Measurements from ENCODE around the gene APCDD1L. TPM values are rescaled to one million over a fixed set of nuclear protein-coding genes. Genes with fewer than 3 reads are reported as not detected.

APCDD1L gene
- total RNA-seq, 1 experiment from 2014 or later: not detected

- no peak for DNase-seq
- no peaks in the 10 kb centered on the region for H3K4me1 ChIP-seq
- peaks cover 24% of the 10 kb centered on the region for H3K9me3 ChIP-seq (replicated peaks)
- H3K27ac ChIP-seq: no peak overlapping the region
- H3K27me3 ChIP-seq: no peaks in the 10 kb centered on the region
- H3K4me3 ChIP-seq: no peak overlapping the region
- H3K36me3 ChIP-seq: no peaks in the 10 kb centered on the region
Measured at GRCh38 chr20:58531657-58532056, 16.5 kb upstream of the APCDD1L start.

- Histone ChIP-seq H3K36me3 (no peaks in the 10 kb centered on the region), H3K4me1 (no peaks in the 10 kb centered on the region), H3K27ac (no peak overlapping the region), H3K27me3 (no peaks in the 10 kb centered on the region), H3K4me3 (no peak overlapping the region), H3K9me3 (replicated peaks) (peaks cover 28% of the 10 kb centered on the region)
- DNase-seq: no peak
Measured at GRCh38 chr20:58531063-58531462, 15.9 kb upstream of the APCDD1L start.

- Histone ChIP-seq H3K36me3 (no peaks in the 10 kb centered on the region), H3K9me3 (replicated peaks) (peaks cover 28% of the 10 kb centered on the region), H3K27ac (no peak overlapping the region), H3K4me3 (no peak overlapping the region), H3K4me1 (peaks cover 9% of the 10 kb centered on the region), H3K27me3 (no peaks in the 10 kb centered on the region)
- no peak for DNase-seq
Measured at GRCh38 chr20:58528412-58528811, 13.2 kb upstream of the APCDD1L start.

GRCh38 chr20:58526411-58526810, 11.2 kb upstream of the APCDD1L start:
- H3K4me1 ChIP-seq: peaks cover 17% of the 10 kb centered on the region
- H3K4me3 ChIP-seq: no peak overlapping the region
- H3K36me3 ChIP-seq: no peaks in the 10 kb centered on the region
- H3K27ac ChIP-seq: no peak overlapping the region
- no peaks in the 10 kb centered on the region for H3K27me3 ChIP-seq
- no peak for DNase-seq
- H3K9me3 ChIP-seq (replicated peaks): peaks cover 21% of the 10 kb centered on the region; the same call in 1 of the 2 replicates

GRCh38 chr20:58524814-58525213, 9.6 kb upstream of the APCDD1L start:
- Histone ChIP-seq H3K9me3 (replicated peaks) (peaks cover 11% of the 10 kb centered on the region; the same call in 1 of the 2 replicates), H3K4me1 (peaks cover 17% of the 10 kb centered on the region), H3K27ac (no peak overlapping the region), H3K27me3 (no peaks in the 10 kb centered on the region), H3K36me3 (no peaks in the 10 kb centered on the region), H3K4me3 (no peak overlapping the region)
- DNase-seq: no peak

DNA sequence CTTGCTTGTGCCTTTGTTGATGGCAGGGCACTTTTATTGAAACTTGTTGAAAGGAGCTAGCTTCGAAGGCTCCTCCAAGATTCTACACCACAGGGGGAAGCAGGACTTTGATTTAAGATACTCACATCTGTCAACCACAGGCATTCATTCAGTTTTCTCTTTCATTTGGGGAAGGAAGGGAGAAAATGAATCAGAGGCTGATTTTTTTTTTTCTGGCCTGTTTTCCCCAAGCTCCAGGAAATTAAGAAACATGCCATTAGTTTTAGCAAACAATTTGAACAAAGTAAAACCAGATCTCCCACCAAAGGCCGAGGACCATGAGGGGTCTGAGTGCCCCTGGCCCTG, 8.7 kb upstream of the APCDD1L start:
- Histone ChIP-seq H3K36me3 (no peaks in the 10 kb centered on the region), H3K4me1 (peaks cover 17% of the 10 kb centered on the region), H3K9me3 (replicated peaks) (peaks cover 8% of the 10 kb centered on the region; the same call in 1 of the 2 replicates), H3K27me3 (no peaks in the 10 kb centered on the region), H3K4me3 (no peak overlapping the region), H3K27ac (no peak overlapping the region)
- no peak for DNase-seq

DNA sequence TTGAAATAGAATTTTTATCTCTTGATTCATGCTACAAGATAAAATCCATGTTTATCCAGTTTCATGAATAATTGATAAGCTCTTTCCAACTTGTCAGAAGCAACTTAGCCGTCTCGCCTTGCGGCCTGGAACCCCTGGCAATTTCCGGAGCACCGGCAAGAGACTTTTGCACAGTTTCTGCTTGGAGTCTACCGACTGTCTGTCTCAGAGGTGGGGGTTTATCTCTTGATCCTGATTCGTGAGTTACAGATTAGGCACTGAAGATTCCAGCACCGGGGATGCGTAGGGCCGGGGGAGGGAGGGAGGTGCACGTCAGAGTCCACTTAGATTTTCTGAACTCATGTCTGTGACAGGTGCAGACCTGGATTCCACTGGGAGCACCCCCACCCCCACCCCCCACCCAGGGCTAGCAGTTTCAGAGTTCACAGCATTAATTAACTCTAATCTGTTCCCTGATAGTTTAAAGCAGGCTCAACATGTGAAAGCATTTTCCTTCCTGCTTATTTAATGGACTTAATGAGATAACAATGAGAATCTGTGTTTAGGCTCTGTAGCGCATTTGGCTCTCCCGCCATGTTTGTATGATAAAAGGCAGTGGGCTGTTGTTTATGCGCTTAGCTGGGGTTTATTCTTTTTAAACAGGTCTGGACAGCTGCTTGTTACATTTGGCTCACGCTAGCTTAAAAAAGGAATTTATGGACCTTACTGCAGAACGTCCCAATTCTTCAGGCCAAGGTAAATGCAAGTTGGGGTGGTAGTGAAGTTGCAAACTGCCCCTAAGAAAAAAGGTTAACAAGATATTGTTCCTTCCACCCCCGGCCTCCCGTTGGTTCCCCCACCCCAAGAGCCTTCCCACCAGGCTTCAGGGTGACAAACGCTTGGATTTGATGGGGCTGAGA, 8.1 kb upstream of the APCDD1L start:
- peak; percentile 51 to 69 for DNase-seq
- H3K4me1 ChIP-seq: peaks cover 17% of the 10 kb centered on the region
- peak overlapping the region; percentile 3; the same call in 1 of the 2 replicates for H3K4me3 ChIP-seq
- no peaks in the 10 kb centered on the region for H3K36me3 ChIP-seq
- H3K27ac ChIP-seq: no peak overlapping the region
- H3K27me3 ChIP-seq: no peaks in the 10 kb centered on the region
- H3K9me3 ChIP-seq (replicated peaks): peaks cover 8% of the 10 kb centered on the region; the same call in 1 of the 2 replicates

DNA sequence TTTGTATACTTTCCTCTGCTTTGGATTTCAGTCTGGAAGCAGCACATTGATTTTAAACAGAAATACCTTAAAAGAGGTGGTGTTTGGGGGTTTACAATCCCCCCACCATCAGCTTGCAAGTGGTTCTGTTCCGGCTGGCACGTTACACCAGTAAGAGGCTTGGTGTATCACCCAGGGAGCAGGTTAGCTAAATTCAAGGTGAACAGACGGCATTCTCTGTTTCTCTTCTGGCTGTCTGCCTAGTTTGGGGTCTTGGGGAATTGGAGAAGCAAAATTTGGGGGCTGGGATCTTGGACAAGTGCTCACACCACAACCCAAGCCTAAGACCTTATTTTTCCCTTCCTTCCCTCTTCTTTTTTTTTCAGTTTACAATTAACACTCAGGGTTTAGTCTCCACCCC, 7.5 kb upstream of the APCDD1L start:
- H3K36me3 ChIP-seq: no peaks in the 10 kb centered on the region
- H3K4me1 ChIP-seq: peaks cover 17% of the 10 kb centered on the region
- H3K27ac ChIP-seq: no peak overlapping the region
- H3K4me3 ChIP-seq: no peak overlapping the region; the same call in 1 of the 2 replicates
- H3K27me3 ChIP-seq: no peaks in the 10 kb centered on the region
- no peak for DNase-seq
- H3K9me3 ChIP-seq (replicated peaks): peaks cover 8% of the 10 kb centered on the region; the same call in 1 of the 2 replicates

GRCh38 chr20:58521763-58522162, 6.6 kb upstream of the APCDD1L start:
- H3K27ac ChIP-seq: no peak overlapping the region
- no peaks in the 10 kb centered on the region for H3K27me3 ChIP-seq
- H3K9me3 ChIP-seq (replicated peaks): peaks cover 5% of the 10 kb centered on the region; the same call in 1 of the 2 replicates
- H3K4me3 ChIP-seq: no peak overlapping the region
- H3K36me3 ChIP-seq: no peaks in the 10 kb centered on the region
- no peak for DNase-seq
- peaks cover 17% of the 10 kb centered on the region for H3K4me1 ChIP-seq

- Histone ChIP-seq H3K4me1 (peaks cover 17% of the 10 kb centered on the region), H3K4me3 (no peak overlapping the region), H3K27me3 (peaks cover 5% of the 10 kb centered on the region; the same call in 1 of the 2 replicates), H3K9me3 (replicated peaks) (no peaks in the 10 kb centered on the region), H3K36me3 (no peaks in the 10 kb centered on the region), H3K27ac (no peak overlapping the region)
- DNase-seq: no peak
Measured at GRCh38 chr20:58519940-58520712, 4.9 kb upstream of the APCDD1L start.

GRCh38 chr20:58518896-58519593, 3.8 kb upstream of the APCDD1L start:
- no peak overlapping the region for H3K4me3 ChIP-seq
- H3K27me3 ChIP-seq: peaks cover 5% of the 10 kb centered on the region; the same call in 1 of the 2 replicates
- peaks cover 15% of the 10 kb centered on the region for H3K4me1 ChIP-seq
- H3K36me3 ChIP-seq: no peaks in the 10 kb centered on the region
- DNase-seq: no peak
- no peaks in the 10 kb centered on the region for H3K9me3 ChIP-seq (replicated peaks)
- H3K27ac ChIP-seq: no peak overlapping the region

DNA sequence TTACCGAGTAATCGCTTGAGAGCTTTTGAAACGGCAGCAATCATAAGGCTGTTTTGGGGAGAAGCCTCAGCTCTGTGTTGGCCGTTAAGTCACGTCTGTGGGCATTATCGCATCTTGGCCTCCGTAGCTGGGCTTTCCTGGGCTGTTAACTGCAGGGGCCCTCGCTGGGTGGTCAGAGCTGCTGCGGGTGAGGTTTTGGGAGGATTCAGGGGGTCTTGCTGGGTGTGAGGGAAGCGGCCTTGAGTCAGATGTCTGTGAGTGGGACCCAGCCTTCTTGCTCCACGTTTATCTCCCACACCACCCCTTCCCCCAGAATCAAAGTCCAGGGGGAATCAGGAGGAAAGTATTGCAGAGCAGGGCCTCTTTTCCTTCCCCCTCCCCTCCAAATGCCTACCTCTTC, 3.2 kb upstream of the APCDD1L start:
- Histone ChIP-seq H3K27ac (no peak overlapping the region), H3K36me3 (no peaks in the 10 kb centered on the region), H3K4me3 (no peak overlapping the region), H3K4me1 (peaks cover 8% of the 10 kb centered on the region), H3K9me3 (replicated peaks) (no peaks in the 10 kb centered on the region), H3K27me3 (peaks cover 5% of the 10 kb centered on the region; the same call in 1 of the 2 replicates)
- no peak for DNase-seq

GRCh38 chr20:58514321-58515232, 622 bp downstream of the APCDD1L start:
- Histone ChIP-seq H3K27ac (no peak overlapping the region), H3K36me3 (no peaks in the 10 kb centered on the region), H3K4me3 (no peak overlapping the region), H3K4me1 (no peaks in the 10 kb centered on the region), H3K9me3 (replicated peaks) (no peaks in the 10 kb centered on the region), H3K27me3 (peaks cover 11% of the 10 kb centered on the region; the same call in 1 of the 2 replicates)
- no peak for DNase-seq
